IMR-90 (cell line): Measurements from ENCODE around the gene MEGF11. TPM values are rescaled to one million over a fixed set of nuclear protein-coding genes. Genes with fewer than 3 reads are reported as not detected.

Experiments
- ATAC-seq: fragments of 200-7000 bp; cut with Tn5 transposase; 2 replicates; pipeline ENCODE4 v1.9.1; 2020; ENCODE audit warnings: low read depth, mild to moderate bottlenecking, moderate library complexity
- BruUV-seq: library from RNA; stranded (reverse); fragments of 400-500 nt; replicated peaks from 2 replicates; lab custom pipeline; 2021; lab: Mats Ljungman, UMichigan
- CTCF ChIA-PET: fragments of 300-600 bp; formaldehyde crosslinking; extraction: SDS; loops from one replicate; lab custom pipeline; 2021; ENCODE audit warnings: antibody characterized with exemption; lab: Yijun Ruan, JAX
- POLR2A ChIA-PET: fragments of 300-600 bp; sonication (Branson Sonifier 250); formaldehyde crosslinking; loops from one replicate; lab custom pipeline; 2022; ENCODE audit warnings: antibody characterized with exemption; ENCODE audit not compliant: unreplicated experiment; lab: Charles Lee
- DNase-seq: peaks from one replicate; pipeline ENCODE4 v3.0.0; 2013
- H2AFZ ChIP-seq: replicated peaks from 2 replicates; pipeline ENCODE3; 2013; ENCODE audit warnings: low read length, mild to moderate bottlenecking; ENCODE audit not compliant: poor library complexity
- H2AK5ac ChIP-seq: 2 replicates; pipeline ENCODE4 v1.6.1; 2013; ENCODE audit warnings: low read depth, low read length, inconsistent platforms
- H2AK9ac ChIP-seq: replicated peaks from 2 replicates; pipeline ENCODE3; 2013; ENCODE audit warnings: mild to moderate bottlenecking, low read depth, low read length, moderate library complexity; ENCODE audit not compliant: poor library complexity
- H2BK120ac ChIP-seq: 2 replicates; pipeline ENCODE4 v1.6.1; 2013; ENCODE audit warnings: low read depth, low read length, inconsistent platforms
- H2BK15ac ChIP-seq: 3 replicates; pipeline ENCODE4 v1.6.1; 2013; ENCODE audit warnings: low read depth, low read length, inconsistent platforms
- H2BK20ac ChIP-seq: 2 replicates; pipeline ENCODE4 v1.6.1; 2013; ENCODE audit warnings: low read depth, mild to moderate bottlenecking, inconsistent platforms, low read length, moderate library complexity
- H2BK5ac ChIP-seq: 2 replicates; pipeline ENCODE4 v1.6.1; 2013; ENCODE audit warnings: mild to moderate bottlenecking, low read depth, low read length, inconsistent platforms; ENCODE audit not compliant: poor library complexity, severe bottlenecking
- H3K14ac ChIP-seq: replicated peaks from 2 replicates; pipeline ENCODE4 v1.6.1; 2013; ENCODE audit warnings: low read depth, low read length, inconsistent platforms
- H3K18ac ChIP-seq: 2 replicates; pipeline ENCODE4 v1.6.1; 2013; ENCODE audit warnings: low read depth, low read length, control low read depth
- H3K23ac ChIP-seq: 2 replicates; pipeline ENCODE4 v1.6.1; 2013; ENCODE audit warnings: low read depth, low read length, inconsistent platforms
- H3K27ac ChIP-seq: 2 replicates; pipeline ENCODE4 v1.5.1; 2013; ENCODE audit warnings: mild to moderate bottlenecking, control low read depth, low read length; ENCODE audit not compliant: insufficient read depth
- H3K27me3 ChIP-seq: 2 replicates; pipeline ENCODE4 v1.6.1; 2013; ENCODE audit warnings: low read length; ENCODE audit not compliant: control insufficient read depth, insufficient read depth
- H3K36me3 ChIP-seq: 2 replicates; pipeline ENCODE4 v1.6.1; 2013; ENCODE audit warnings: low read length, mixed read lengths; ENCODE audit not compliant: control insufficient read depth, insufficient read depth
- H3K4ac ChIP-seq: 2 replicates; pipeline ENCODE4 v1.6.1; 2013; ENCODE audit warnings: low read depth, low read length, inconsistent platforms
- H3K4me1 ChIP-seq: 2 replicates; pipeline ENCODE4 v1.6.1; 2013; ENCODE audit warnings: low read length, mixed read lengths; ENCODE audit not compliant: control insufficient read depth, insufficient read depth
- H3K4me2 ChIP-seq: 2 replicates; pipeline ENCODE4 v1.6.1; 2013; ENCODE audit warnings: low read depth, mild to moderate bottlenecking, control low read depth, low read length, moderate library complexity
- H3K4me3 ChIP-seq: 2 replicates; pipeline ENCODE4 v1.5.1; 2013; ENCODE audit warnings: low read depth, mild to moderate bottlenecking, control low read depth, low read length, moderate library complexity; ENCODE audit not compliant: insufficient read depth
- H3K56ac ChIP-seq: 2 replicates; pipeline ENCODE4 v1.6.1; 2013; ENCODE audit warnings: low read length, inconsistent platforms; ENCODE audit not compliant: insufficient read depth; ENCODE audit errors: extremely low read depth
- H3K79me1 ChIP-seq, 2 experiments: 2 replicates each; pipeline ENCODE4 v1.6.1; 2013; ENCODE audit warnings: low read length in 2 of 2, inconsistent platforms in 1 of 2, low read depth in 1 of 2
- H3K9ac ChIP-seq: 2 replicates; pipeline ENCODE4 v1.6.1; 2013; ENCODE audit warnings: low read depth, low read length, control low read depth
- H3K9me1 ChIP-seq: 2 replicates; pipeline ENCODE4 v1.6.1; 2013; ENCODE audit warnings: low read length, inconsistent platforms; ENCODE audit not compliant: insufficient read depth
- H3K9me3 ChIP-seq: 2 replicates; pipeline ENCODE4 v1.6.1; 2013; ENCODE audit warnings: low read length; ENCODE audit not compliant: control insufficient read depth, insufficient read depth
- H4K20me1 ChIP-seq: 2 replicates; pipeline ENCODE4 v1.6.1; 2013; ENCODE audit warnings: low read length, inconsistent platforms; ENCODE audit not compliant: insufficient read depth
- H4K5ac ChIP-seq: 2 replicates; pipeline ENCODE4 v1.6.1; 2013; ENCODE audit warnings: mild to moderate bottlenecking, low read depth, low read length, control low read depth
- H4K8ac ChIP-seq, 2 experiments: 2 replicates each; pipeline ENCODE4 v1.6.1; 2013; ENCODE audit warnings: low read depth in 2 of 2, low read length in 2 of 2, control low read depth in 1 of 2, inconsistent platforms in 1 of 2
- H4K91ac ChIP-seq: 2 replicates; pipeline ENCODE4 v1.6.1; 2013; ENCODE audit warnings: low read depth, low read length, inconsistent platforms; ENCODE audit not compliant: insufficient read depth
- BHLHE40 ChIP-seq: fragments of 150-350 bp; IDR thresholded peaks from 2 replicates; pipeline ENCODE4 v1.6.1; 2016; ENCODE audit warnings: mild to moderate bottlenecking, low read depth, low read length
- CEBPB ChIP-seq: IDR thresholded peaks from 2 replicates; pipeline ENCODE4 v1.6.1; 2012; ENCODE audit warnings: low read depth, low read length, improper control_type of control experiment
- CHD1 ChIP-seq: IDR thresholded peaks from 2 replicates; pipeline ENCODE4 v1.6.1; 2012; ENCODE audit warnings: low read depth, low read length, improper control_type of control experiment
- CTCF ChIP-seq: conservative IDR thresholded peaks from 2 replicates; pipeline ENCODE4 v1.5.1; 2012; ENCODE audit warnings: mild to moderate bottlenecking, low read depth, low read length, improper control_type of control experiment
- ELK1 ChIP-seq: fragments of 150-350 bp; IDR thresholded peaks from 2 replicates; pipeline ENCODE4 v1.6.1; 2016; ENCODE audit warnings: low read depth, mild to moderate bottlenecking, low read length, moderate library complexity, borderline replicate concordance
- MAFK ChIP-seq: IDR thresholded peaks from 2 replicates; pipeline ENCODE4 v1.6.1; 2012; ENCODE audit warnings: low read depth, low read length, improper control_type of control experiment
- MAZ ChIP-seq: IDR thresholded peaks from 2 replicates; pipeline ENCODE4 v1.6.1; 2012; ENCODE audit warnings: low read depth, mild to moderate bottlenecking, low read length, improper control_type of control experiment, moderate library complexity, borderline replicate concordance
- MXI1 ChIP-seq: IDR thresholded peaks from 2 replicates; pipeline ENCODE4 v1.6.1; 2012; ENCODE audit warnings: low read depth, mild to moderate bottlenecking, low read length, moderate library complexity, borderline replicate concordance
- NFE2L2 ChIP-seq: fragments of 150-350 bp; IDR thresholded peaks from 2 replicates; pipeline ENCODE4 v1.6.1; 2016; ENCODE audit warnings: low read depth, mild to moderate bottlenecking, low read length
- POLR2A ChIP-seq: IDR thresholded peaks from 2 replicates; pipeline ENCODE4 v1.6.1; 2012; ENCODE audit warnings: mild to moderate bottlenecking, low read depth, low read length
- RAD21 ChIP-seq: IDR thresholded peaks from 2 replicates; pipeline ENCODE4 v1.6.1; 2012; ENCODE audit warnings: low read length, improper control_type of control experiment
- RCOR1 ChIP-seq: IDR thresholded peaks from 2 replicates; pipeline ENCODE4 v1.6.1; 2012; ENCODE audit warnings: mild to moderate bottlenecking, low read length, improper control_type of control experiment; ENCODE audit not compliant: insufficient replicate concordance
- RFX5 ChIP-seq: IDR thresholded peaks from 2 replicates; pipeline ENCODE4 v1.8.0; 2012; ENCODE audit warnings: low read depth, mild to moderate bottlenecking, low read length, moderate library complexity
- SMC3 ChIP-seq: fragments of 150-350 bp; IDR thresholded peaks from 2 replicates; pipeline ENCODE4 v1.6.1; 2016; ENCODE audit warnings: low read depth, mild to moderate bottlenecking, antibody characterized with exemption, low read length, moderate library complexity
- USF2 ChIP-seq: fragments of 150-350 bp; IDR thresholded peaks from 2 replicates; pipeline ENCODE4 v1.6.1; 2017; ENCODE audit warnings: mild to moderate bottlenecking, antibody characterized with exemption, low read length, low read depth
- WGBS, 2 experiments: methylation state at CpG; one replicate each; pipeline versions ENCODE4 v1.1.5 to v1.1.7; 2013; ENCODE audit warnings: missing lambda C conversion rate in 2 of 2; ENCODE audit not compliant: insufficient read length in 1 of 2; ENCODE audit errors: extremely low coverage in 2 of 2; 5-methylcytosine and 5-hydroxymethylcytosine counted together
- dilution Hi-C: fragments of 300-500 bp; cut with HindIII; formaldehyde crosslinking; loops from one replicate; pipeline ENCODE4 v1.14.3; 2018; ENCODE audit warnings: low sequenced_read_pairs; ENCODE audit not compliant: unreplicated experiment
- in situ Hi-C: fragments of 300-500 bp; cut with MboI; formaldehyde crosslinking; loops from 3 replicates; pipeline ENCODE4 v1.14.3; 2019; ENCODE audit warnings: low sequenced_read_pairs, inconsistent platforms, mixed read lengths
- intact Hi-C: fragments of 100-400 bp; cut with micrococcal nuclease; formaldehyde crosslinking; loops from 2 replicates; pipeline ENCODE4 v1.10.0; 2022
- polyA plus RNA-seq, 3 experiments: library from polyadenylated mRNA; depleted of rRNA; stranded (reverse); fragments of >200 nt; gene quantifications; 2 replicates each; pipeline ENCODE4 v1.2.3, GENCODE V29; 2012; ENCODE audit warnings: low replicate concordance in 1 of 3
- total RNA-seq: library from RNA; depleted of rRNA; stranded (reverse); fragments of >200 nt; gene quantifications from 2 replicates; pipeline ENCODE4 v1.2.3, GENCODE V29; 2012

Gene MEGF11
- total and polyA plus RNA-seq, 2 of the 4 experiments (the other 2 are of a cell fraction) = not detected

- Histone ChIP-seq H3K4me2 (no peak overlapping the region), H4K8ac (no peak overlapping the region), H2BK5ac (no peak overlapping the region), H2AK5ac (no peak overlapping the region), H3K4me3 (no peak overlapping the region), H4K5ac (no peak overlapping the region), H3K18ac (no peak overlapping the region), H3K4ac (no peak overlapping the region), H2AK9ac (no peak overlapping the region), H3K27me3 (no peaks in the 10 kb centered on the region), H3K36me3 (no peaks in the 10 kb centered on the region), H3K9me3 (no peaks in the 10 kb centered on the region), H3K27ac (no peak overlapping the region), H3K79me1 (no peaks in the 10 kb centered on the region), H3K9ac (no peak overlapping the region), H2BK20ac (no peak overlapping the region), H2AFZ (no peak overlapping the region), H4K91ac (no peak overlapping the region), H3K4me1 (peaks cover 5% of the 10 kb centered on the region; the same call in 1 of the 2 replicates), H3K56ac (no peak overlapping the region), H2BK15ac (no peak overlapping the region), H2BK120ac (no peak overlapping the region), H3K14ac (no peak overlapping the region), H4K20me1 (peaks cover 9% of the 10 kb centered on the region; the same call in 1 of the 2 replicates), H3K23ac (no peak overlapping the region), H3K9me1 (peaks cover 3% of the 10 kb centered on the region; the same call in 1 of the 2 replicates)
- BruUV-seq = no TSS peak
- dilution Hi-C loops (no loop called here), intact Hi-C loops (no loop called here), in situ Hi-C loops (loop anchor here (25.0 kb wide), 1 partner anchor 569 kb away; the partner anchor contains the start of gene SNAPC5)
- TF ChIP-seq SMC3 (no peak), CTCF (no peak), CEBPB (no peak), NFE2L2 (no peak), MAFK (no peak), BHLHE40 (no peak), MXI1 (no peak), CHD1 (no peak), MAZ (no peak), ELK1 (no peak), RAD21 (no peak), RCOR1 (no peak), RFX5 (no peak), USF2 (no peak), POLR2A (no peak)
- ATAC-seq (no peak), DNase-seq (no peak)
- POLR2A ChIA-PET = no interaction called here
- 100% methylated on average over 1 of the region's 3 CpGs; no CpG with 5 or more reads in 1 of the 2 experiments for WGBS, 2 experiments
- CTCF ChIA-PET = no interaction called here
Measured at GRCh38 chr15:65918357-65918920, 335.1 kb downstream of the MEGF11 start.
